Measurements from ENCODE around the gene FRAT2.
A peak's percentile ranks its signal among the peaks of the same experiment; 100 is the strongest.

The FRAT2 gene

DNA sequence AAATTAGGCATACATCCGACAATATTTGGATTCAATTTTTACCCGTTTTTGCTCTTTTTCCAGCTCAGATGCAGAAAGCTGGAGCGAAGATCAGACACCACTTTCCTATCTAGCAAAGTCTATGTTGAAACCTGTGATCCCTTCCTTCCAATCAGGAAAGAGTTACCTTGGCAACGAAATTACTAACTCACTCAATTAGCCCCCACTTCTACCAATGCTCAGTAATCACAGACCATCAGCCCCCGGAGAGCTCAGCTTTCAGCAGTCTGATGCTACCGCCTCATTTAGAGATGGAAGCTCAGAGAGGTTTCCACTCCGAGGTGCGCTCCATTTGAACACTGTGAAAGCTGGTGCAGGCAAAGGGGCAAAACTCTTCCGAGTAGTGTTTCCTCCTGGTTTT is 8.8 kb downstream of the FRAT2 start:
- Histone ChIP-seq H3K27me3 (no peaks in the 10 kb centered on the region), H3K4me1 (0 out of 2 replicates have a peak, but pooled peaks cover 2% of the 10 kb centered on the region), H3K4me3 (ENCODE audit: low read depth, low read length) (no peak overlapping the region), H3K36me3 (no peaks in the 10 kb centered on the region), H3K9me3 (no peaks in the 10 kb centered on the region)
- no peak for TF ChIP-seq CTCF (IDR thresholded peaks at IDR 0.05; ENCODE audit: low read depth, low read length)
- DNase-seq: no peak

DNA sequence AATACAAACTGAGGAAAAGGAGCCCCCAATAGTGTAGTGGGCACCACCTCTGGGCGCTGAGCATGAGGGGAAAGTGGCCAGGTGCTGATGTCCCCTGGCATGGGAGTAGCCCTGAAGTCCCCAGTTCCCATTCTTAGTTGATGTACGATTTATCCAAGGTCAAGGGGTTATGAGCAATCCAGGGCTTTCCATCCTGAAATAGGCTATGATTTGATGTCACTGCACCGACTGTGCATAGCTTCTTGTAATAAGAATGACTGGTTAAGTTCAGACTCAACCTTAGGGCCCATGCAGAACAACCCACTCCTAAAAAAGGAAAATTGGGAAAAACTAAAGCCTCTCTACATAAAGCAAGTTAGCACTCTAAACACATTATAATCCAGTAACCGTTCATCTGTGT is 11.0 kb downstream of the FRAT2 start:
- TF ChIP-seq CTCF (IDR thresholded peaks at IDR 0.05; ENCODE audit: low read depth, low read length): no peak
- no peak for DNase-seq
- no peak overlapping the region for H3K4me3 ChIP-seq (ENCODE audit: low read depth, low read length)

DNA sequence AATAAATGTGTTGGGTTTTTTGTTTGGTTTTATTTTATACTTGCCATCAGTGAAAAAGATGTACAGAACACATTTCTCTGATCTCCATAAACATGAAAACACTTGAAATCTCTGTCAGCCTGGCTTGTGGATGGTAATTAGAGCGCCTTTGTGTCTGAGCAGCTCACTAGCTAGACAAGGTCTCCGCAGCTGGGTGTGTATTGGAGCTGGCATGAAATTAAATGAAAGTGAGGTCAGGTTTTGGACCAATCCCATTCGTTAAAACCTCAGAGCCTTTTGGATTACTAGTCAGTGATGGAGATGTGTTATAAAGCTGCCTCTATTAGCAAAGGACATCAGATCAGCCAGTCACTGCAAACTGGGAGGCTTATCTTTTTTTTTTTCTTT is 12.7 kb downstream of the FRAT2 start:
- Histone ChIP-seq H3K4me3 (ENCODE audit: low read depth, low read length) (no peak overlapping the region), H3K4me1 (0 out of 2 replicates have a peak, but pooled peaks cover 2% of the 10 kb centered on the region)

More for the DNA sequence above, 11.0 kb downstream of the FRAT2 start:
- Histone ChIP-seq H3K9me3 (no peaks in the 10 kb centered on the region), H3K36me3 (no peaks in the 10 kb centered on the region), H3K27me3 (no peaks in the 10 kb centered on the region), H3K4me1 (0 out of 2 replicates have a peak, but pooled peaks cover 2% of the 10 kb centered on the region)

GRCh38 chr10:97321032-97321803 is 13.3 kb downstream of the FRAT2 start:
- Histone ChIP-seq H3K27me3 (no peaks in the 10 kb centered on the region), H3K4me3 (ENCODE audit: low read depth, low read length) (no peak overlapping the region), H3K9me3 (no peaks in the 10 kb centered on the region), H3K4me1 (0 out of 2 replicates have a peak, but pooled peaks cover 2% of the 10 kb centered on the region), H3K36me3 (no peaks in the 10 kb centered on the region)
- TF ChIP-seq CTCF (IDR thresholded peaks at IDR 0.05; ENCODE audit: low read depth, low read length): no peak
- no peak for DNase-seq

More for the DNA sequence above, 12.7 kb downstream of the FRAT2 start:
- Histone ChIP-seq H3K9me3 (no peaks in the 10 kb centered on the region), H3K36me3 (no peaks in the 10 kb centered on the region), H3K27me3 (no peaks in the 10 kb centered on the region)
- TF ChIP-seq CTCF (IDR thresholded peaks at IDR 0.05; ENCODE audit: low read depth, low read length): no peak
- DNase-seq: no peak

DNA sequence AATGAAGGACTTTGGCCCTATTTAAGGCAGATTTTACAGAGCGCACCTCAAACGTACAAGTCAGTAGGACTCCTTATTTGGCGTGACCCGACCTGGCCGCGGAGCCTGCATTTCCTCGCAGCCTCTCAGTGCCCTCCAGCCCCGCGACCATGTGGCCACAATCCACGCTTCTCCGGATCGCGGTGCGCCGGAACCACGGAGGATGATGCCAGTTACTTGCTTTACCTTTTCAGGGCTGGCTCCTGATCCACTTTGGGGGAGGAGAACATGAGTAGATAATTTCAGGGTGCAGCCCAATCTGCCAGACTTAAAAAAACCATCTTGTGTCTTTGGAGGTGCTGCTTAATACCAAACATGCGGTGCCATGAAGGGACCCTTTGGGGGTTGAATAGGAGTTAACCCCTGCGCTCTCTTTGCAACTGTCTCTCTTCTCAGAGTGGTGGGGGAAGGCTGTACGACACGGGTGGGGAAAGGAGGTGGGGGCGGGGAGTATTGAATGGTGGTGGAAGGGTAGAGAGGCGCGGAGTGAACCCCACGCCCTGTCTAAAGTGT is 14.0 kb downstream of the FRAT2 start:
- peak overlapping the region; percentile 57 for H3K4me3 ChIP-seq (ENCODE audit: low read depth, low read length)
- no peaks in the 10 kb centered on the region for H3K9me3 ChIP-seq
- DNase-seq: no peak
- 0 out of 2 replicates have a peak, but pooled peaks cover 2% of the 10 kb centered on the region for H3K4me1 ChIP-seq
- H3K27me3 ChIP-seq: no peaks in the 10 kb centered on the region
- no peaks in the 10 kb centered on the region for H3K36me3 ChIP-seq
- TF ChIP-seq CTCF (IDR thresholded peaks at IDR 0.05; ENCODE audit: low read depth, low read length): no peak

Measured in BE2C (cell line).